Vagina (tissue), 2 donors: ENCODE measurements around the gene LRMDA.

Experiments used
- CTCF ChIP-seq, 3 experiments: fragments of 450-650 bp in 2 of 3; fragments of 200-600 bp in 1 of 3; sonication (generic) in 1 of 3; IDR thresholded peaks; one replicate each; pipeline ENCODE4 v1.5.1; 2017 to 2019; ENCODE audit warnings: antibody characterized with exemption in 3 of 3, mild to moderate bottlenecking in 2 of 3, moderate library complexity in 2 of 3
- POLR2AphosphoS5 ChIP-seq, 2 donors: sonication (generic); formaldehyde crosslinking; IDR thresholded peaks; one replicate each; pipeline ENCODE4 v1.9.0; 2017; ENCODE audit warnings: antibody characterized with exemption in 2 of 2, mild to moderate bottlenecking in 2 of 2, low read depth in 1 of 2; ENCODE audit not compliant: insufficient read depth in 1 of 2

GRCh38 chr10:76229341-76229740 is 797.9 kb downstream of the LRMDA start:
- TF ChIP-seq CTCF (IDR thresholded peaks at IDR 0.05): no peak
- TF ChIP-seq POLR2AphosphoS5 (IDR thresholded peaks at IDR 0.05; ENCODE audit: insufficient read depth in 1 of 2, low read depth in 1 of 2): no peak
